ENCODE data around the gene F2RL2.

F2RL2 gene

DNA sequence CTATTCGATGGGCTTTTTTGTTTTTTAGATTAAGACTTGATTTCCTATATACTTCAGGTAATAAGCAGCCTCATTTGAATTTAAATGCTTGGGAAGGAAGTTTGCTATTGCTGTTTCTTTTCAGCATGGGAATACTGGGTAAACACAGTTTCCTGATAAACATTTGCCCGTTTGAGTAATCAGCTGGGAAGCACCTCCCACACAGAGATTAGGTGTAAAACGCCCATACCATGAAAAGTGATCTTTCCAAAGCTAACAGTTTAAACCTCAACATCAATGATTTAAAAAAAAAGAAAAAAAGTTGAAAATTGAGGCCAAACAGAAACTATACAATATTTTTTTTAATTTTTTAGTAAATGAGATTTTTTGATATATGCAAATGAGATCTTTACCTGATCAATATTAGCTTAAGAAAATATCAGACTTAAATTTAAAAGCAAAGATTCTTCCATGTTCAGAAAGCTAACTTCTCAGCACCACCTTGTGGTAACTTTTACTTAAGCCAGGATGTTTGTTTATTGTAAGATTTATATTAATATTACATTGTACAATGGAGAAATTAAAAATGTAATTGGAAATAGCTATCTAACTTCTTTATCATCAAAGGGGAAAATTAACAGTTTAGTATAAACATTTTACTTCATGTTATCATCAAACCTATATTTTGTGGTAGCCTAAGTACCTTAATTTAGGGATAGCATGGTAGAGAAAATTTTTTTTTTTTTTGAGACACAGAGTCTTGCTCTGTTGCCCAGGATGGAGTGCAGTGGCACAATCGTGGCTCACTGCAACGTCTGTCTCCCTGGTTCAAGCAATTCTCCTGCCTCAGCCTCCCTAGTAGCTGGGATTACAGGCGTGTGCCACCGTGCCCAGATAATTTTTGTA lies 39.8 kb downstream of the F2RL2 start:
- DNase-seq (ENCODE audit: low spot score) = peak; percentile 9

GRCh38 chr5:76582230-76583162 lies 40.7 kb downstream of the F2RL2 start:
- DNase-seq (ENCODE audit: low spot score) = no peak

DNA sequence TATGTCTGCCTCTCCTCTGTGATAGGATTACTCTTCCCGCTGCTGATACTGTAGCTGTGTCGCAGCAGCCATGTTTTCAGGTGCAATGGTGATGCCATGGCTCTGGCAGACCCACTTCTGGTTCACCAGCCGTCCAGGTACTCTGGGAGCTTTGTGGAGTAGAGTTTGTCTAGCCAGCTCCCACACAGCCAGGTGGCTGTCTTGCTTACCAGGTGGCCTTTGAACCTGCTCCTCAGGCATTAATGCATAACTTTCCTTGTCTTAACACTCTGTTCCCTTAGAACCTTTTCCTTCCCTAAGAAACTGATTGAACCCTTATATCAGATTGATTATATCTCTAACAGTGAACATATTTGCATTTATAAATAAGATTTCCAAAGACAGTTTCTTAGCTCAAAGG lies 42.2 kb downstream of the F2RL2 start:
- no peak for DNase-seq (ENCODE audit: low spot score)

- no peak for DNase-seq (ENCODE audit: low spot score)
These were observed 43.9 kb downstream of the F2RL2 start for GRCh38 chr5:76579166-76579937.

DNA sequence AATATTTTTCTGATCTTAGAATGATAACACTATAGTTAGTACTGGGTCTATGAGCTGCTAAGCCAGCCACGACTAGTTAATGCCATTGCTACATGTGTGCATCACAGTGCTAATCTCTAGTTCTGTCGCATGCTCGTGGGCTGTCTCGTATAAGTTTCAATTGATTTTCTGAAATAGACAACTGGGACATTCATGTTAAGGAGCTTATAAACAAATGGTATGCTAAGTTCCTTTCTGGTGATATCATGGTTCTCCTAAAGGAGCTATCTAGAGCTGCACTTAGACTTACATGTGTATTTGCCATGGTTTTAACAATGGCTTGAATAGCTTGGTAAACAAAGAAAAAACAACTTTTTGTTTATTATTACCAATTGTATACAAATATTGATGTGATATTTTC lies 46.2 kb downstream of the F2RL2 start:
- DNase-seq (ENCODE audit: low spot score) = no peak

GRCh38 chr5:76576450-76576849 lies 46.8 kb downstream of the F2RL2 start:
- DNase-seq (ENCODE audit: low spot score) = no peak

- DNase-seq (ENCODE audit: low spot score) = no peak
These were observed 51.6 kb downstream of the F2RL2 start for GRCh38 chr5:76571559-76571958.

GRCh38 chr5:76570153-76570552 lies 53.0 kb downstream of the F2RL2 start:
- no peak for DNase-seq (ENCODE audit: low spot score)

All from CD4-positive, alpha-beta T cell treated with Interleukin-6 at 100 ng/mL for 8 hours (primary cell).